Osteoblast (primary cell): ENCODE measurements around the gene RAB26. TPM values are rescaled to one million over a fixed set of nuclear protein-coding genes. Genes with fewer than 3 reads are reported as not detected.
"Not testable (repeated sequence)": the region's sequence is repeated elsewhere in the genome, so short reads cannot be mapped to it uniquely, and the experiment has no call there.

Source experiments
- DNase-seq: peaks from one replicate; pipeline ENCODE4 v3.0.0; 2011; ENCODE audit warnings: low spot score, mixed read lengths; ENCODE audit not compliant: insufficient read length; ENCODE audit errors: missing footprints
- H2AFZ ChIP-seq: 2 replicates; pipeline ENCODE4 v1.6.0; 2011; ENCODE audit warnings: mild to moderate bottlenecking, low read length
- H3K27ac ChIP-seq: 2 replicates; pipeline ENCODE4 v1.5.1; 2011; ENCODE audit warnings: mild to moderate bottlenecking, low read depth, low read length, moderate library complexity
- H3K27me3 ChIP-seq: 2 replicates; pipeline ENCODE4 v1.6.0; 2012; ENCODE audit warnings: mild to moderate bottlenecking, control low read depth, inconsistent platforms, low read length, moderate library complexity; ENCODE audit not compliant: insufficient read depth
- H3K36me3 ChIP-seq: 2 replicates; pipeline ENCODE4 v1.5.1; 2011; ENCODE audit warnings: mild to moderate bottlenecking, low read length, control low read depth, moderate library complexity; ENCODE audit not compliant: insufficient read depth
- H3K4me1 ChIP-seq: 2 replicates; pipeline ENCODE4 v1.5.1; 2011; ENCODE audit warnings: mild to moderate bottlenecking, low read length, control low read depth, moderate library complexity; ENCODE audit not compliant: insufficient read depth
- H3K4me2 ChIP-seq: 2 replicates; pipeline ENCODE4 v1.6.0; 2011; ENCODE audit warnings: mild to moderate bottlenecking, low read length; ENCODE audit not compliant: insufficient read depth
- H3K4me3 ChIP-seq: fragments of 200-600 bp; sonication (generic); 3 replicates; pipeline ENCODE4 v1.5.1; 2012; ENCODE audit warnings: mild to moderate bottlenecking, low read length, inconsistent platforms; ENCODE audit not compliant: insufficient read depth
- H3K79me2 ChIP-seq: 2 replicates; pipeline ENCODE4 v1.6.0; 2012; ENCODE audit warnings: mild to moderate bottlenecking, low read length, control low read depth, inconsistent platforms; ENCODE audit not compliant: insufficient read depth
- H3K9me3 ChIP-seq: 2 replicates; pipeline ENCODE4 v1.5.1; 2011; ENCODE audit warnings: low read depth, low read length, control low read depth
- H4K20me1 ChIP-seq: 2 replicates; pipeline ENCODE4 v1.6.0; 2012; ENCODE audit warnings: mild to moderate bottlenecking, low read length, control low read depth; ENCODE audit not compliant: insufficient read depth
- total RNA-seq: library from RNA; depleted of rRNA; stranded (reverse); fragments of >200 nt; gene quantifications from 2 replicates; pipeline ENCODE4 v1.2.3, GENCODE V29; 2012

RAB26 gene
- total RNA-seq, 1 donor, result 0.36 TPM

- not testable (repeated sequence) for H3K27me3 ChIP-seq, H3K36me3 ChIP-seq, H2AFZ ChIP-seq, H3K9me3 ChIP-seq
- Histone ChIP-seq H3K4me2 (peak overlapping the region; percentile 57), H3K79me2 (peaks cover 69% of the 10 kb centered on the region), H3K4me3 (peak overlapping the region; percentile 45), H3K27ac (peak overlapping the region; percentile 70), H4K20me1 (peaks cover 32% of the 10 kb centered on the region), H3K4me1 (peaks cover 41% of the 10 kb centered on the region)
- peak; percentile 84 for DNase-seq
These were observed 23.6 kb upstream of the RAB26 start for GRCh38 chr16:2124694-2125444.

GRCh38 chr16:2125609-2126008, 22.8 kb upstream of the RAB26 start:
- not testable (repeated sequence) for H2AFZ ChIP-seq, H3K4me3 ChIP-seq, H3K27me3 ChIP-seq, DNase-seq, H3K9me3 ChIP-seq, H3K36me3 ChIP-seq
- Histone ChIP-seq H3K4me2 (peak overlapping the region; percentile 57), H3K27ac (peak overlapping the region; percentile 70), H4K20me1 (peaks cover 28% of the 10 kb centered on the region), H3K4me1 (peaks cover 41% of the 10 kb centered on the region), H3K79me2 (peaks cover 70% of the 10 kb centered on the region)

- Histone ChIP-seq H3K4me2 (peak overlapping the region; percentile 13), H3K4me1 (peaks cover 41% of the 10 kb centered on the region), H3K27ac (peak overlapping the region; percentile 70), H4K20me1 (peaks cover 22% of the 10 kb centered on the region), H3K79me2 (peaks cover 69% of the 10 kb centered on the region)
- H3K27me3 ChIP-seq, H3K9me3 ChIP-seq, H2AFZ ChIP-seq, H3K36me3 ChIP-seq, DNase-seq, H3K4me3 ChIP-seq: not testable (repeated sequence)
These were observed 22.2 kb upstream of the RAB26 start for GRCh38 chr16:2126161-2126743.

- DNase-seq, H3K4me3 ChIP-seq, H3K36me3 ChIP-seq, H3K9me3 ChIP-seq, H3K27me3 ChIP-seq, H2AFZ ChIP-seq: not testable (repeated sequence)
- H3K4me1 ChIP-seq, result peaks cover 36% of the 10 kb centered on the region
- H3K79me2 ChIP-seq, result peaks cover 67% of the 10 kb centered on the region
- H3K4me2 ChIP-seq, result peak overlapping the region; percentile 13
- H4K20me1 ChIP-seq, result peaks cover 17% of the 10 kb centered on the region
- peak overlapping the region; percentile 51 for H3K27ac ChIP-seq
These were observed 21.4 kb upstream of the RAB26 start for GRCh38 chr16:2126928-2127556.

GRCh38 chr16:2127630-2128280, 20.7 kb upstream of the RAB26 start:
- peak overlapping the region; percentile 55 for H3K4me2 ChIP-seq
- not testable (repeated sequence) for H3K9me3 ChIP-seq, H2AFZ ChIP-seq, H3K27me3 ChIP-seq, DNase-seq, H3K4me3 ChIP-seq, H3K27ac ChIP-seq, H3K36me3 ChIP-seq
- H3K79me2 ChIP-seq, result peaks cover 60% of the 10 kb centered on the region
- peaks cover 14% of the 10 kb centered on the region for H4K20me1 ChIP-seq
- peaks cover 36% of the 10 kb centered on the region for H3K4me1 ChIP-seq

GRCh38 chr16:2129251-2129650, 19.2 kb upstream of the RAB26 start:
- Histone ChIP-seq H3K4me1 (peaks cover 36% of the 10 kb centered on the region), H4K20me1 (peaks cover 14% of the 10 kb centered on the region), H3K79me2 (peaks cover 59% of the 10 kb centered on the region)
- not testable (repeated sequence) for H3K27ac ChIP-seq, H3K36me3 ChIP-seq, H3K9me3 ChIP-seq, H3K27me3 ChIP-seq, H3K4me2 ChIP-seq, DNase-seq, H3K4me3 ChIP-seq, H2AFZ ChIP-seq

GRCh38 chr16:2129890-2130447, 18.5 kb upstream of the RAB26 start:
- H3K27ac ChIP-seq, H3K4me2 ChIP-seq, H3K9me3 ChIP-seq, DNase-seq, H3K27me3 ChIP-seq, H3K4me3 ChIP-seq, H3K36me3 ChIP-seq, H2AFZ ChIP-seq: not testable (repeated sequence)
- Histone ChIP-seq H3K4me1 (peaks cover 29% of the 10 kb centered on the region), H3K79me2 (peaks cover 52% of the 10 kb centered on the region), H4K20me1 (peaks cover 14% of the 10 kb centered on the region)

GRCh38 chr16:2133797-2134196, 14.6 kb upstream of the RAB26 start:
- H2AFZ ChIP-seq, H3K27ac ChIP-seq, H3K27me3 ChIP-seq, H3K4me2 ChIP-seq, H3K9me3 ChIP-seq, H3K4me1 ChIP-seq, DNase-seq, H4K20me1 ChIP-seq, H3K36me3 ChIP-seq: not testable (repeated sequence)
- peak overlapping the region; percentile 25 for H3K4me3 ChIP-seq
- H3K79me2 ChIP-seq, result peaks cover 26% of the 10 kb centered on the region
